ENCODE results near the gene PNKP.
A peak's percentile ranks its signal among the peaks of the same experiment; 100 is the strongest.

Gene PNKP

GRCh38 chr19:49866933-49867782 lies at the start of gene PNKP:
PNKP (minus strand) TSS chr19:49867576; CDS start chr19:49867204, 372 bp downstream.
- H3K4me3 Mint-ChIP-seq: no peak within 1 kb of the TSS
- H3K9me3 Mint-ChIP-seq: no peaks in the 10 kb centered on the region
- no peaks in the 10 kb centered on the region for H3K27me3 Mint-ChIP-seq
- no peak within 1 kb of the TSS for H3K27ac Mint-ChIP-seq (ENCODE audit: low read depth)
- H3K4me1 Mint-ChIP-seq: peaks cover 43% of the 10 kb centered on the region
- ATAC-seq (replicated peaks; ENCODE audit: extremely low read depth, poor library complexity, severe bottlenecking): peak; percentile 64
- DNase-seq (ENCODE audit: low spot score in 2 of 2): peak; percentile 75 to 79
- H3K36me3 Mint-ChIP-seq (ENCODE audit: insufficient read depth): peaks cover 26% of the 10 kb centered on the region

DNA sequence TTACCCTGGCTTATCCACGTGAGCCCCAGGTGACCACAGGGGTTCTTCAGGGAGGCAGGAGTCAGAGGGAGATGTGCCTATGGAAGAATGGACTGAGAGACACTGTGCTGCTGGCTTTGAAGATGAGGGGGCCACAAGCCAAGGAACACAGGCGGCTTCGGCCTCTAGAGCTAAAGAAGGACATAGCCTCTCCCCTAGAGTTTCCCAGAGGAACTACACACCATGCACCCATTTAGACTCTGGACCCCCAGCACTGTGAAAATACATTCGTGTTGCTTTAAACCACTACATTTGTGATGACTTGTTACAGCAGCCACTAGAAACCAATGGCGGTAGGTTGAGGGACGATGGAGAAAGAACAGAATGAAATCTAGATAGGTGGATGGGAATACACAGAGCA lies 47.9 kb upstream of the PNKP start:
- DNase-seq (ENCODE audit: low spot score in 2 of 2) (no peak), ATAC-seq (replicated peaks; ENCODE audit: extremely low read depth, poor library complexity, severe bottlenecking) (no peak)
- H3K27ac Mint-ChIP-seq (ENCODE audit: low read depth): peak overlapping the region; percentile 21
- H3K36me3 Mint-ChIP-seq (ENCODE audit: insufficient read depth): peaks cover 19% of the 10 kb centered on the region
- H3K4me1 Mint-ChIP-seq: peaks cover 47% of the 10 kb centered on the region
- no peak overlapping the region for H3K4me3 Mint-ChIP-seq
- H3K27me3 Mint-ChIP-seq: no peaks in the 10 kb centered on the region
- H3K9me3 Mint-ChIP-seq: no peaks in the 10 kb centered on the region

- H3K36me3 Mint-ChIP-seq (ENCODE audit: insufficient read depth): peaks cover 21% of the 10 kb centered on the region
- peaks cover 38% of the 10 kb centered on the region for H3K4me1 Mint-ChIP-seq
- H3K4me3 Mint-ChIP-seq: no peak overlapping the region
- H3K9me3 Mint-ChIP-seq: no peaks in the 10 kb centered on the region
- H3K27ac Mint-ChIP-seq (ENCODE audit: low read depth): no peak overlapping the region
- no peaks in the 10 kb centered on the region for H3K27me3 Mint-ChIP-seq
- DNase-seq (ENCODE audit: low spot score in 2 of 2) (no peak), ATAC-seq (replicated peaks; ENCODE audit: extremely low read depth, poor library complexity, severe bottlenecking) (no peak)
These were observed 46.3 kb upstream of the PNKP start for GRCh38 chr19:49913720-49914119.

GRCh38 chr19:49912965-49913685 lies 45.7 kb upstream of the PNKP start:
- no peak overlapping the region for H3K27ac Mint-ChIP-seq (ENCODE audit: low read depth)
- peaks cover 38% of the 10 kb centered on the region for H3K4me1 Mint-ChIP-seq
- DNase-seq (ENCODE audit: low spot score in 2 of 2) (no peak), ATAC-seq (replicated peaks; ENCODE audit: extremely low read depth, poor library complexity, severe bottlenecking) (no peak)
- no peak overlapping the region for H3K4me3 Mint-ChIP-seq
- no peaks in the 10 kb centered on the region for H3K9me3 Mint-ChIP-seq
- H3K36me3 Mint-ChIP-seq (ENCODE audit: insufficient read depth): peaks cover 22% of the 10 kb centered on the region
- H3K27me3 Mint-ChIP-seq: no peaks in the 10 kb centered on the region

DNA sequence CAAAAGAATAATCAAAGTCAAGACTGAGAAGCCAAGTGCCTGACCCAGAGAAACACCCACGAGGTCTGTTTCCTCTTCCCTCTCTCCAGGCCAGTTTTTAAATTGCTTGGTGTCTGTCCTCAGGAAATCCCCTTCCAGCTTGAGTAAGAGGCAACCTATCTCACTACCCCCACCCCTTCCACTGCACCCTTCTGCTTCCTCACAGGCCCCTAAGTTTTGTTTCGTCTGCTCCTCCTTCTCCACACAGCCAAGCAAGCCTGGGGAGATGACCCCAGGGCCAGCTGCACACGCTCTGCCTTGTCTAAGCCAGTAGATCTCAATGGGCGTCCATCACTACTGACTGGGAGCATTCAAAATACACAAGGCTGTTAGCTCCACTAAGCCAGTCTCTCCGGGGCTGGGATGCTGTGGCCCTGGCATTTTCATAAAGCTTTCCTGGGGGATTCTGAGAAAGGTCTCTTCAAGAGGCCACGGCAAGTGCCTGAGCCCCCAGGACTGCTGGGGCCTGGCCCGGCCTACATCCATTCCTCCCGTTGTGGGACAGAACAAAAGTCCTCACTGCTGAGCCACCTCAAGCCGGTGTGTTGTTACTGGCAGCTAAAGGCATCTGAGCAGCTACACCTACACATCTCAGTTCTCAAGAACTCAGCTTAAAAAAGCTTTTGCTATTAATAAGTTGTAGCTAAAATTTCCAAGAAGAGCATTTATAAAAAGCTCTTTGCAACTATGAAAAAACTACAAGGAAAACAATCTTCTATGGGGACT lies 44.2 kb upstream of the PNKP start:
- no peak for ATAC-seq (replicated peaks; ENCODE audit: extremely low read depth, poor library complexity, severe bottlenecking)
- Mint-ChIP-seq H3K4me3 (no peak overlapping the region), H3K4me1 (peaks cover 29% of the 10 kb centered on the region), H3K27me3 (no peaks in the 10 kb centered on the region), H3K36me3 (ENCODE audit: insufficient read depth) (peaks cover 17% of the 10 kb centered on the region), H3K9me3 (no peaks in the 10 kb centered on the region), H3K27ac (ENCODE audit: low read depth) (peak overlapping the region; percentile 79)
- no peak for DNase-seq (ENCODE audit: low spot score in 2 of 2)

DNA sequence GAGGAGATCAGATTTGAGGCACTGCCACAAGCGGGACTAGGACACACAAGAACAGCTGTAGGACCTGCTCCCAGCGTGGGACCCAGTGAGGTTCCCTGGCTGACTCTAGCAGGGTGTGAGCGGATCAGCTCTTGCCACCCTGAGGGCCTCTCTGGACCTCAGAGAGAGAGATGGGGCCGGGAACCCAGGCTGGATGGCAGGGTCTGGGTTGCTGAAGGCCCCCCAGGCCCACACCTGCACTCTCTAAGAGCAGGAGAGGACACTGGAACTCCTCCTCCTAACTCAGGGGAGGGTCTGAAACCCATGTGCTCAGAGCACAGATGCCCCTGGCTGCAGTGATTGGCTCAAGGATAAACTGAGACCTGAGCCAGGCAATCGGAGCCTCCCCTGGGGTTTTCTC lies 42.8 kb upstream of the PNKP start:
- Mint-ChIP-seq H3K9me3 (no peaks in the 10 kb centered on the region), H3K27ac (ENCODE audit: low read depth) (no peak overlapping the region), H3K4me1 (peaks cover 20% of the 10 kb centered on the region), H3K4me3 (no peak overlapping the region), H3K36me3 (ENCODE audit: insufficient read depth) (peaks cover 15% of the 10 kb centered on the region), H3K27me3 (no peaks in the 10 kb centered on the region)
- no peak for DNase-seq (ENCODE audit: low spot score in 2 of 2)
- no peak for ATAC-seq (replicated peaks; ENCODE audit: extremely low read depth, poor library complexity, severe bottlenecking)

DNA sequence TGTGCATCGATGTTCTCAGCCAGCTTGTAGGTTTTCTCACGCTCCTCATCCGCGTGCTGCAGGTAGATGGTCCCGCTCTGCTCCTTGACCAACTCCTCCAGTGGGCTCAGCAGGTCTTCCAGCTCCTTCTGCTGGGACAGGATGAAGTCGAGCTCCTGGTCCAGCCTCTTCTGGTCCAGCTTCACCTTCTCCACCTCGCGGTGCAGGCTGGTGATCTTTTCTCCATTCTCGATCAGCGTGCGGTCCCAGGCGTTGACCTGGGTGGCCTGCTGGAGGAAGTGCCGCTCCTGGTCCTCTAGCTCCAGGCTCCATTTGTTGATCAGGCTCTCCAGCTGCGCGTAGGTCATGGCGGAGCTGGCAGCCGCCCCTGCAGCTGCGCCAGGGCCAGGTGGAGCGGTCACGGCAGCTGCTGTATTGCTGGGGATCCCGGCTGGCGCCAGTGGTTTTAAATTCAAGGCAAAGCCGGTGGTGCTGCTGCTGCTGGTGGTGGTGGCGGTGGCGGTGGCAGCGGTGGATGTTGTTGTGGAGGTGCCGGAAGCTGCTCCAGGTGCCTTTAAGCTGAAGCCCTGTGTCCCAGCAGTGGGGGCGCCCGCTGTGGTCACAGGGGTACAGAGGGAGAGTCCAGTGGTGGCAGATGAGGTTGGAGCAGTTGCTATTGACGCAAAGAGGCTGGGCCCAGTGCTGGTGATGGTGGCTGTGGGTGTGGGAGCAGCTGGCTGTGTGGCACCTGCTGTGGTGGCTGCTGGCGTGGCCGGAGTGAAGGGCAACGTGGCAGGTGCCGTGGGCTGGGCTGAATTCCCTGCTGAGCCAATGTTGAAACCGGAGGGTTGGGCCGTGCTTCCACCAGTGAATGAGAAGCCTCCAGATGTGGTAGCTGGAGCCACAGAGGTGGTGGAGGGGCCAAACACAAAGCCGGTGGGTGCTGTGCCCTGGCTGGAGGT lies 41.4 kb upstream of the PNKP start:
- DNase-seq (ENCODE audit: low spot score in 2 of 2): no peak
- peaks cover 16% of the 10 kb centered on the region for H3K4me1 Mint-ChIP-seq
- H3K36me3 Mint-ChIP-seq (ENCODE audit: insufficient read depth): peaks cover 14% of the 10 kb centered on the region
- no peaks in the 10 kb centered on the region for H3K9me3 Mint-ChIP-seq
- no peaks in the 10 kb centered on the region for H3K27me3 Mint-ChIP-seq
- H3K4me3 Mint-ChIP-seq: no peak overlapping the region
- no peak for ATAC-seq (replicated peaks; ENCODE audit: extremely low read depth, poor library complexity, severe bottlenecking)
- H3K27ac Mint-ChIP-seq (ENCODE audit: low read depth): peak overlapping the region; percentile 35

GRCh38 chr19:49907745-49908446 lies 40.5 kb upstream of the PNKP start:
- Mint-ChIP-seq H3K9me3 (no peaks in the 10 kb centered on the region), H3K27ac (ENCODE audit: low read depth) (peak overlapping the region; percentile 35), H3K27me3 (no peaks in the 10 kb centered on the region), H3K4me3 (no peak overlapping the region), H3K4me1 (peaks cover 11% of the 10 kb centered on the region), H3K36me3 (ENCODE audit: insufficient read depth) (peaks cover 14% of the 10 kb centered on the region)
- no peak for DNase-seq (ENCODE audit: low spot score in 2 of 2)
- no peak for ATAC-seq (replicated peaks; ENCODE audit: extremely low read depth, poor library complexity, severe bottlenecking)

DNA sequence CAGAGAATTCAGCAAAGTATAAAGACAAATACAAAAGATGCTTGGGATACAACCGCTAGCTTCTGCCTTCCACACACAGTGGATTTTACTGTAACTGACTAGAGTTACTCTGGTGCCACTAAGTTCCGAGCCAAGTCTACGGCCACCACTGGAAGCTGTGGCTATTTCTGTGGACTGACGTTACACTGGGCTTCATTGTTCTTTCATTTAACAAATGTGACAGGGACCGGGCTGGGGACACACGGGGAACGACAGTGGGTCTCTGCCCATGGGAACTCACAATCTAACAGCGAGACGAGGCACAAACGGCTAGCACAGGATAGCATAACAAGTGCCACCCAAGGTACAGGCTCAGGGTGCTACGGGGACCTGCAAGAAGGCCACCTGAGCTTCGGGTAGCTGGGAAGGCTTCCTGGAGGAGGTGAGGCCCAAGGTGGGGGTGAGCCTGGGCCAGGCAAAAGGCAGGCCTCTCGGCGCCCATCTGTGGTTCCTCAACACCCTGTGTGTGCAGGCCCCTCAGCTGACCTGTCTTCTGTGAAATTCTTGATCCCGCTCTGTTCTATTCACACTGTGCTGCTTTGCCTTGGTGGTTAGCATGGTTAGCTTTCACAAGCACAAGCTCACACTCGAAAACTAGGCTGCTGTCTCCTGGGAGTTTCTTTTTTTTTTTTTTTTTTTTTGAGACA lies 39.6 kb upstream of the PNKP start:
- peaks cover 14% of the 10 kb centered on the region for H3K36me3 Mint-ChIP-seq (ENCODE audit: insufficient read depth)
- peak overlapping the region; percentile 35 for H3K27ac Mint-ChIP-seq (ENCODE audit: low read depth)
- no peaks in the 10 kb centered on the region for H3K27me3 Mint-ChIP-seq
- H3K4me3 Mint-ChIP-seq: no peak overlapping the region
- DNase-seq (ENCODE audit: low spot score in 2 of 2) (no peak), ATAC-seq (replicated peaks; ENCODE audit: extremely low read depth, poor library complexity, severe bottlenecking) (no peak)
- no peaks in the 10 kb centered on the region for H3K9me3 Mint-ChIP-seq
- peaks cover 11% of the 10 kb centered on the region for H3K4me1 Mint-ChIP-seq

- H3K36me3 Mint-ChIP-seq (ENCODE audit: insufficient read depth): peaks cover 9% of the 10 kb centered on the region
- H3K4me3 Mint-ChIP-seq: no peak overlapping the region
- DNase-seq (ENCODE audit: low spot score in 2 of 2): no peak
- ATAC-seq (replicated peaks; ENCODE audit: extremely low read depth, poor library complexity, severe bottlenecking): no peak
- H3K27ac Mint-ChIP-seq (ENCODE audit: low read depth): no peak overlapping the region
- no peaks in the 10 kb centered on the region for H3K4me1 Mint-ChIP-seq
- no peaks in the 10 kb centered on the region for H3K27me3 Mint-ChIP-seq
- no peaks in the 10 kb centered on the region for H3K9me3 Mint-ChIP-seq
These were observed 36.8 kb upstream of the PNKP start for GRCh38 chr19:49904136-49904535.
